Neural progenitor cell (in vitro differentiated cells): ENCODE data around the gene CAMK2A. TPM values are rescaled to one million over a fixed set of nuclear protein-coding genes. Genes with fewer than 3 reads are reported as not detected.

Source experiments
- DNase-seq: peaks from one replicate; pipeline ENCODE4 v3.0.0-alpha.2; 2016; ENCODE audit warnings: low spot score
- H2AFZ ChIP-seq: fragments of 200-600 bp; sonication (generic); replicated peaks from 2 replicates; pipeline ENCODE4 v1.6.1; 2016; ENCODE audit warnings: antibody characterized with exemption
- H3F3A ChIP-seq: fragments of 200-600 bp; sonication (generic); 2 replicates; pipeline ENCODE4 v1.6.1; 2016; ENCODE audit warnings: antibody characterized with exemption, low read depth
- H3K27ac ChIP-seq: fragments of 200-600 bp; sonication (generic); 2 replicates; pipeline ENCODE4 v1.5.1; 2016; ENCODE audit warnings: mild to moderate bottlenecking
- H3K27me3 ChIP-seq: fragments of 200-600 bp; sonication (generic); 2 replicates; pipeline ENCODE4 v1.6.1; 2016; ENCODE audit warnings: mild to moderate bottlenecking, moderate library complexity
- H3K36me3 ChIP-seq: fragments of 200-600 bp; sonication (generic); 2 replicates; pipeline ENCODE4 v1.5.1; 2016
- H3K4me1 ChIP-seq: fragments of 200-600 bp; sonication (generic); 2 replicates; pipeline ENCODE4 v1.6.1; 2016; ENCODE audit warnings: mixed run types
- H3K4me2 ChIP-seq: fragments of 200-600 bp; sonication (generic); 2 replicates; pipeline ENCODE4 v1.6.1; 2016
- H3K4me3 ChIP-seq: fragments of 200-600 bp; sonication (generic); 2 replicates; pipeline ENCODE4 v1.5.1; 2016
- H3K79me2 ChIP-seq: fragments of 200-600 bp; sonication (generic); 2 replicates; pipeline ENCODE4 v1.6.1; 2016; ENCODE audit warnings: low read depth
- H3K9ac ChIP-seq: fragments of 200-600 bp; sonication (generic); 2 replicates; pipeline ENCODE4 v1.6.1; 2016
- H3K9me3 ChIP-seq: fragments of 200-600 bp; sonication (generic); 2 replicates; pipeline ENCODE4 v1.5.1; 2016; ENCODE audit warnings: low read depth
- H4K20me1 ChIP-seq: fragments of 200-600 bp; sonication (generic); 2 replicates; pipeline ENCODE4 v1.6.1; 2016; ENCODE audit warnings: low read depth
- H3K27ac Mint-ChIP-seq: 3 replicates; pipeline ENCODE4 v1.8.0; 2021; ENCODE audit warnings: mixed read lengths
- H3K27me3 Mint-ChIP-seq: 2 replicates; pipeline ENCODE4 v1.8.0; 2022; ENCODE audit warnings: low read depth, mild to moderate bottlenecking, inconsistent platforms, moderate library complexity, mixed read lengths; ENCODE audit not compliant: insufficient read depth
- H3K36me3 Mint-ChIP-seq: 3 replicates; pipeline ENCODE4 v1.8.0; 2021; ENCODE audit warnings: mixed read lengths
- H3K4me1 Mint-ChIP-seq: 3 replicates; pipeline ENCODE4 v1.8.0; 2021; ENCODE audit warnings: mixed read lengths
- H3K4me3 Mint-ChIP-seq: 3 replicates; pipeline ENCODE4 v1.8.0; 2021; ENCODE audit warnings: mild to moderate bottlenecking, moderate library complexity, mixed read lengths
- H3K9me3 Mint-ChIP-seq: 3 replicates; pipeline ENCODE4 v1.8.0; 2020; ENCODE audit warnings: mixed read lengths
- EZH2 ChIP-seq: fragments of 200-600 bp; sonication (generic); IDR thresholded peaks from 2 replicates; pipeline ENCODE4 v1.6.1; 2017; ENCODE audit warnings: antibody characterized with exemption, mild to moderate bottlenecking, moderate library complexity
- EZH2phosphoT487 ChIP-seq: fragments of 200-600 bp; sonication (generic); IDR thresholded peaks from 2 replicates; pipeline ENCODE4 v1.6.1; 2017; ENCODE audit warnings: antibody characterized with exemption
- total RNA-seq: library from RNA; depleted of rRNA; stranded (reverse); fragments of >200 nt; gene quantifications from 2 replicates; pipeline ENCODE4 v1.2.3, GENCODE V29; 2015; ENCODE audit warnings: low replicate concordance
- TF ChIP-seq, protein P1 (sequence below): fragments of 200-600 bp; sonication (generic); IDR thresholded peaks from 2 replicates; pipeline ENCODE4 v1.5.1; 2017; ENCODE audit warnings: antibody characterized with exemption, mild to moderate bottlenecking

The CAMK2A gene
- total RNA-seq, 1 donor from 2014 or later: 0.09 TPM

DNA sequence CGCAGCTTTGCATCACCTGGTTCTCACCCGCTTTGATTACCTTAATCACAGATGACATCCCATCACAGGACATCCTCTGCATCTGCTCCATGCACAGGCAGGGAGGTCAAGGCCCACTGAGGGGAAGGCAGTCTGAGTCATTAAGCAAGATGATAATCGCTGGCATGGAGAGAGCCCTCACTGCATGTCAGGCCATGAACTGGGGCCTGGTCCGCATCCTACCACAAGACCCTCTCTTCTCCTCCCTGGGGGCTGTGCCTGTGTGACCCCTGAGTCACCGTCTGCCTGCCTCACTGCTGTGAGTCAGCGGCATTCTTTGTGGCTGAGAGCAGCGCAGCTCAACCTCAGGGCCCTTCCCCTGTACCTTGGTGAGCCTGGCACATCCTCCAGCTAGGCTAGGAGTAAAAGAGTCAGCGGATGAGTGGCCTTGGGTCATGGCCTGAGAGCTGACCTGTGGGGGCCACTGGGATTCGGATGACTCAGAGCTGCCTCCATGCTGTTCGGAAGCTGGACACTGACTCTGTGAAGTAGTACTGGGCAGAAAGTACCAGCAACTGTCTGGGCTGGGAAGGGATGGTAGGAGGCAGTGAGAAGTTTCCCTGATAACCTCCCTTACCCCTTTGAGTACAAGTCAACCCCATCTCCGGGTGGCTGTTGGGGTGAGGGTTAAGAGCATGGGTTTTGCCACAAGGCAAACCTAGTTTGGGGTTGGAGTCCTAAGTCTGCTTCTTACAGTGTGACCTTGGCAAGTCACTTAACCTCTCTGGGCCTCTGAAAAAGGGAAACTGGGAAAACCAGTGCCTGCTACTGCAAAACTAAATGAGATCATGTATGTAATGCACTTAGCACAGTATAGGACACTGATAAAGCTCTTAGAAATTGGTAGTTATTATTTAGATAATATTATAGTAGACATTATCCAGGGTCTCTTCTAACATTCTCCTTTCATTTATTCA lies 27.8 kb upstream of the CAMK2A start:
- H3K9ac ChIP-seq: no peak overlapping the region
- H3K79me2 ChIP-seq: no peaks in the 10 kb centered on the region
- H3K36me3 ChIP-seq: no peaks in the 10 kb centered on the region
- H3K27me3 ChIP-seq: no peaks in the 10 kb centered on the region
- Mint-ChIP-seq H3K4me3 (peak overlapping the region; percentile 54), H3K9me3 (no peaks in the 10 kb centered on the region), H3K27me3 (peaks cover 12% of the 10 kb centered on the region), H3K4me1 (peaks cover 60% of the 10 kb centered on the region), H3K36me3 (no peaks in the 10 kb centered on the region), H3K27ac (peak overlapping the region; percentile 73)
- H3K4me3 ChIP-seq: no peak overlapping the region
- H4K20me1 ChIP-seq: no peaks in the 10 kb centered on the region
- H3F3A ChIP-seq: peaks cover 3% of the 10 kb centered on the region
- peaks cover 22% of the 10 kb centered on the region for H3K4me1 ChIP-seq
- no peak overlapping the region for H3K4me2 ChIP-seq
- TF ChIP-seq, protein P1, sequence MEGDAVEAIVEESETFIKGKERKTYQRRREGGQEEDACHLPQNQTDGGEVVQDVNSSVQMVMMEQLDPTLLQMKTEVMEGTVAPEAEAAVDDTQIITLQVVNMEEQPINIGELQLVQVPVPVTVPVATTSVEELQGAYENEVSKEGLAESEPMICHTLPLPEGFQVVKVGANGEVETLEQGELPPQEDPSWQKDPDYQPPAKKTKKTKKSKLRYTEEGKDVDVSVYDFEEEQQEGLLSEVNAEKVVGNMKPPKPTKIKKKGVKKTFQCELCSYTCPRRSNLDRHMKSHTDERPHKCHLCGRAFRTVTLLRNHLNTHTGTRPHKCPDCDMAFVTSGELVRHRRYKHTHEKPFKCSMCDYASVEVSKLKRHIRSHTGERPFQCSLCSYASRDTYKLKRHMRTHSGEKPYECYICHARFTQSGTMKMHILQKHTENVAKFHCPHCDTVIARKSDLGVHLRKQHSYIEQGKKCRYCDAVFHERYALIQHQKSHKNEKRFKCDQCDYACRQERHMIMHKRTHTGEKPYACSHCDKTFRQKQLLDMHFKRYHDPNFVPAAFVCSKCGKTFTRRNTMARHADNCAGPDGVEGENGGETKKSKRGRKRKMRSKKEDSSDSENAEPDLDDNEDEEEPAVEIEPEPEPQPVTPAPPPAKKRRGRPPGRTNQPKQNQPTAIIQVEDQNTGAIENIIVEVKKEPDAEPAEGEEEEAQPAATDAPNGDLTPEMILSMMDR: no peak
- TF ChIP-seq EZH2: no peak
- no peak for TF ChIP-seq EZH2phosphoT487
- H3K9me3 ChIP-seq: no peaks in the 10 kb centered on the region
- no peak overlapping the region for H2AFZ ChIP-seq
- no peak overlapping the region for H3K27ac ChIP-seq
- no peak for DNase-seq

DNA sequence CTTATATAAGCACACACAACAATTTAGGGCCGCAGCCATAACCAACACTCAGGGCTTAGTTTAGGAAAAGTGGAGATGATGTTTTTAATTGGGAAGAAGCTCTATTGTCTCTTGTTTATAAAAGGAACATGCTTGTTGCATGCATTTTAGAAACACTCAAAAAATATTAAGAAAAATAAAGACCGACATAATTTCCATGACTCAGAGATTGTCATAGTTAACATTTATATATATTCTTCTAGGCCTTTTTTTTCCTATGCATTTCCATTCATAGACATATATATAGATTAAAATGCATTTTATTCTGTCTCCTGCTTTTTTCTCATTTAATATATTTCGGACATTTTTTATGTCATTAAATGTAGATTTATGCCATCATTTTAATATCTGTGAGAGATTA lies 26.7 kb upstream of the CAMK2A start:
- H3K79me2 ChIP-seq: no peaks in the 10 kb centered on the region
- no peak for TF ChIP-seq EZH2
- TF ChIP-seq, protein P1: no peak
- no peak for TF ChIP-seq EZH2phosphoT487
- DNase-seq: no peak
- Mint-ChIP-seq H3K4me1 (peaks cover 66% of the 10 kb centered on the region), H3K4me3 (no peak overlapping the region), H3K27me3 (peaks cover 7% of the 10 kb centered on the region), H3K9me3 (no peaks in the 10 kb centered on the region), H3K27ac (no peak overlapping the region), H3K36me3 (no peaks in the 10 kb centered on the region)
- H3K4me2 ChIP-seq: no peak overlapping the region
- H4K20me1 ChIP-seq: no peaks in the 10 kb centered on the region
- H3K9ac ChIP-seq: no peak overlapping the region
- H3K4me1 ChIP-seq: peaks cover 22% of the 10 kb centered on the region
- H3F3A ChIP-seq: peaks cover 3% of the 10 kb centered on the region
- no peaks in the 10 kb centered on the region for H3K27me3 ChIP-seq
- no peak overlapping the region for H3K4me3 ChIP-seq
- H2AFZ ChIP-seq: no peak overlapping the region
- H3K9me3 ChIP-seq: no peaks in the 10 kb centered on the region
- no peaks in the 10 kb centered on the region for H3K36me3 ChIP-seq
- no peak overlapping the region for H3K27ac ChIP-seq

DNA sequence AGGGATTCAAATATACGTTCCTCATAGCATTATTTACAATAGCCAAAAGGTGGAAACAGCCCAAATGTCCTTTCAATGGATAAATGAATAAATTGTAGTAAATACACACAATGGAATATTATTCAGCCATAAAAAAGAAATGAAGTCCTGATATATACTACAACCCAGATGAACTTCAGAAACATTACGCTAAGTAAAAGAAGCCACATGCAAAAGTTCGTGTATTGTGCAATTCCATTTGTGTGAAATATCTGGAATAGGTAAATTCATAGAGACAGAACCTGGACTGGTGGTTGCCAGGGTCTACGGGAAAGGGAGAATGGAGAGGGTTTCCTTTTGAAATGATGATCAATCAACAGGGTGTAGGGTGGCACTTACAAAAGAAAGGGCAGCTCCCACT lies 25.7 kb upstream of the CAMK2A start:
- no peaks in the 10 kb centered on the region for H3K79me2 ChIP-seq
- peaks cover 7% of the 10 kb centered on the region for H3F3A ChIP-seq
- Mint-ChIP-seq H3K4me1 (peaks cover 70% of the 10 kb centered on the region), H3K4me3 (no peak overlapping the region), H3K9me3 (no peaks in the 10 kb centered on the region), H3K36me3 (no peaks in the 10 kb centered on the region), H3K27me3 (peaks cover 13% of the 10 kb centered on the region), H3K27ac (no peak overlapping the region)
- H3K4me3 ChIP-seq: no peak overlapping the region
- no peak overlapping the region for H3K9ac ChIP-seq
- H4K20me1 ChIP-seq: no peaks in the 10 kb centered on the region
- no peak for DNase-seq
- no peak overlapping the region for H3K4me2 ChIP-seq
- H3K27me3 ChIP-seq: no peaks in the 10 kb centered on the region
- TF ChIP-seq, protein P1: no peak
- no peak for TF ChIP-seq EZH2
- TF ChIP-seq EZH2phosphoT487: no peak
- no peak overlapping the region for H2AFZ ChIP-seq
- H3K4me1 ChIP-seq: peaks cover 21% of the 10 kb centered on the region
- H3K36me3 ChIP-seq: no peaks in the 10 kb centered on the region
- H3K27ac ChIP-seq: no peak overlapping the region
- no peaks in the 10 kb centered on the region for H3K9me3 ChIP-seq
